ENCODE data around the gene ITPR2.
"Not testable (repeated sequence)": the region's sequence is repeated elsewhere in the genome, so short reads cannot be mapped to it uniquely, and the experiment has no call there.

ITPR2 gene

GRCh38 chr12:26327975-26328644 is 504.9 kb downstream of the ITPR2 start:
- DNase-seq: no peak

DNA sequence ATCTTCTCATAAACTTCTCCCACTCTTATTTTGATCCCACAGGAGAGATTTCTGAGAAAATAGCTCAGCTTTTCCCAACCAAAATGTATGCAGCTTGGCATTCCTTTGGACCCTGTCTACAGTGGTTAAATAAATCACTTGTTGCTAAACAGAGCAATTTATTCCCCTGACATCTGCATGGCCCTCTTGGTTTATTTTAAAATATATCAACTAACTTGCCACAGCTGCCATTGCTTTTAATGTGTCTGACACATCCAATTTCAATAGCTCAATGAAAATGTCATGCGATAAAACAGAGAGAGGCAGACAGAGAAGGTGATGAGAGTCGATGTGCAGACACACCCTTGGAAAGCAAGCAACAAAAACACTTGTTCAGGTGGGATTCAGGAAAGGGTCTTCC is 509.3 kb downstream of the ITPR2 start:
- DNase-seq: no peak

GRCh38 chr12:26319511-26319910 is 513.5 kb downstream of the ITPR2 start:
- no peak for DNase-seq

DNA sequence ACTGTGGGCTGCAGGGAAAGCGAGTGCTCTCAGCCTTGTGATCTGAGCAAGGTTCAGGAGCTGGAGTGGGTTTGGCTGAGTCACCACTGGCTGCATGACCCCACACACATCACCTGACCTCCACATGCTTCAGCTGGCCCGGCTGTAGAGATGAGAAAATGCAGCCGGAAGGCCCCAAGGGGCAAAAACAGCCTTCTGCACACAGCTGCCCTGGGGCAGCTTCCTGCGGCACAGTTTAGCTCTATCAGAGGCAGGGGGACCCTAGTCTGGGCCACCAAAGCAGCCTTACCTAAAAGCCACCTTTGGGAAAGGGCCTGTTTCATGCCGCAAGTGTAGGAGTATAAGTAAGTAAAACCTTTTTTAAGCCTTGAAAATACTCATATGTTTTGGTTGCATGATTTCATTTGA is 514.3 kb downstream of the ITPR2 start:
- DNase-seq: no peak

GRCh38 chr12:26317942-26318575 is 514.9 kb downstream of the ITPR2 start:
- peak; percentile 2 for DNase-seq

- not testable (repeated sequence) for DNase-seq
Measured at GRCh38 chr12:26314103-26314502, 518.9 kb downstream of the ITPR2 start.

DNA sequence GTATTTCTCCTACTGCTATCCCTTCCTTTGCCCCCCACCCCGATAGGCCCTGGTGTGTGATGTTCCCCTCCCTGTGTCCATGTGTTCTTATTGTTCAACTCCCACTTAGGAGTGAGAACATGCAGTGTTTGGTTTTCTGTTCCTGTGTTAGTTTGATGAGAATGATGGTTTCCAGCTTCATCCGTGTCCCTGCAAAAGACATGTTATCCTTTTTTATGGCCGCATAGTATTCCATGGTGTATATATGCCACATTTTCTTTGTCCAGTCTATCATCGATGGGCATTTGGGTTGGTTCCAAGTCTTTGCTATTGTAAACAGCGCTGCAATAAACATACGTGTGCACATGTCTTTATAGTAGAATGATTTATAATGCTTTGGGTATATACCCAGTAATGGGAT is 522.5 kb downstream of the ITPR2 start:
- DNase-seq: not testable (repeated sequence)

DNA sequence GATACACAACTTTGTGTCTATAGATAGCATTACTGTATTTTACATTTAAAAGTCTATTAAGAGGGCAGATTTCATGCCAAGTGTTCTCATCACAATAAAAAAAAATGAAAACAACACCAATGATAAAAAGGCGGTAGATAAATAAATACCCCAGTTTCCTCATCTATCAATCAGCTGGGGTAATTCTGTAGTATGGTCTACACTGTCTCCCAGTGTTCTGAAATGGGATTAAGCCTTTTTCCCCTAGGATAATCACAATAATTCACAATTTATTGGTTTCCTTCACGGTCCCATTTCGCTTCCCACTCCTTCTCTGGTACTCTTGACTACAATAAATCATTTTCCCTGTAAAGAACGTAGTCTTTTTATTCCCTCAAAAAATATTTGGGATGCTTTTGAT is 523.4 kb downstream of the ITPR2 start:
- no peak for DNase-seq

DNA sequence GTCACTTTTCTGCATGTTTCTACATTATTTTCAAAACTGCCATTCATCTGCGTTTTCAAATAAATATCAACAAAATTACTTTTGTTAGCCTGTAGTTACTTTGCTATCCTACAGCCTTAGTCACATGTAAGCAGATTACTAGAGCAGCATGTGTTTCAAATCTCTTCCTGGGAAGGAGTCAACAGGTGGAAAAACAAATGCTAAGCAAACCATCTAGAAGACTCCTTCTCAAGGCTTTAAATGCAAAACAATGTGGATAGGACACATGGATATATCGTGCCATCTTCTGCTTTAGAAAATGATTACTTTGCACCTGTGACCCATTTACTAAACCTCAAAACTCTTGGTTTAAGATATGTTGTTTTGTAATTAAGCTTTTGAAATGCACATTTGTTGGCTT is 528.7 kb downstream of the ITPR2 start:
- DNase-seq: no peak

DNA sequence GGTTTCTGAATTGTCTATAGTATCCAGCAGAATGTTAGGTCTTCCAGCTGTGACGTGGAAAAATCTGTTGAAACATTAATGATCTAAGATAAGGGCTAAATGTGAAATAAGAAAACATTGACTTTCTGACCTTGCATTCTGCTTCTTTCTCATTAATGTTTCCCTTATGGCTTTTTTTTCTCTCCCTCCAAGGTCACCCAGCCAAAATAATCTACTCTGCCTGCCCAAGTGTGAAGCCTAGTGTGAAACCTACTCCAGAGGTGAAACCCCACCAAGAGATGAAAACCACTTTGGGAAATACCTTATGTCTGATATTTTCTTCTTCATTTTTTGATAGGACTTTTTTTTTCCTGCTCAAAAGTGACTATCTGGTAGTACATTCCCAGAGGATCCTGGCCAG is 529.6 kb downstream of the ITPR2 start:
- no peak for DNase-seq

- DNase-seq: no peak
Measured at GRCh38 chr12:26302776-26303175, 530.2 kb downstream of the ITPR2 start.

DNA sequence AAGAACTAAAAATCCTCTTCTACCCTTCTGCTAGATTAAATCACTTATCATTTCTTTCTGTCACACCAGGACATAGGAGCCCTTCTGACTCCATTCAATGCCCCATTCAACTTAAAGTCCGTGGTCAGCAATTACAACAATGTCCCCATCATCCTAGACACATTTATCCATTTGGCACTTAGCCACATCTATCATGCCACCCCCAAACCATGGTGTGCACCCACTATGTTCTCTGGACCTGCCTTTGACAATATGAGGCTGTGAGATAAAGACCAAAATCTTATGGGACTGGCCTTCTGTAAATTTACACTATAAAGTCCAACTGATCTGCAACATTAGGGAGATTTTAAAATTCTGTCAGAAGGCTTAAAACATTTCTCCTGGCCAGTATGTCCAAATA is 533.2 kb downstream of the ITPR2 start:
- no peak for DNase-seq

DNA sequence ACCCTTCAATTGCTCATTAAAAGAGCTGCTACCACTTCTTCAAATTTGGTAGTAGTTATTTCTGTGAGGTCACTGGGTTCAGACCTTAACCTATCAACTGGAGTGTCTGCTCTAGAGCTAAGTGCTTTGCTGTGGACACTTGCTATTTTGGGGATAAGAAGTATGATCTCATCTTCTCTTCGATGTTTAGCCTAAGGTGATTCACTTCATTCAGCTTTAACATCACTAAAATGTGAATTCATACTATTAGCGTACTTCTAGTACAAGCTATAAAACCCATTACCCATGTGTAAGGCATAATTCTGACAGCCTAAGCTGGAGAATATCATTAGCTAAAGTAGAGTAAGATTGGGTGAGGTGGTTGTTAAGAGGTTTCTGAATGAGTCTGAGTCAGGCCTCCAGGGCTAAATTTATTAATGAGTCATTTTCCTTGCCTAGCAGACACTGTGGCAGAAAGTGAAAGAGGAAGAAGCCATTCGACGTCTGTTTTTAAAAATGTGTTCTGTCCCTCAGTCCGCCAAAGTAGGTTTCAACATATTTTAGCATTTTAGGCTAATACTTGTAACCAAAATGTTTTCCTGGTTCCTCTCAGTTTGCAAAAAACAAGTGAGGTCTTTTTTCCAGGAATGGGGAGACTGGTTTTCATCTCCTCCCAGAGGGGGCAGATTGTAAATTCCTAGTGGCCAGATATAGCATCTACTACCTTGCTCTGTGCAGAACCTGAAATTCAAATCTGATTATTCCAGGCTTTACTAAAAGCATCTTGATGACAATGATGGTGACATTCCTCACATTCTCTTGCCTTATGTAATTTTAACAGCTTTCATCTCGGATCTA is 534.0 kb downstream of the ITPR2 start:
- DNase-seq: no peak

GRCh38 chr12:26297396-26298070 is 535.5 kb downstream of the ITPR2 start:
- DNase-seq: no peak

- DNase-seq: no peak
Measured at GRCh38 chr12:26295001-26295400, 538.0 kb downstream of the ITPR2 start.

DNA sequence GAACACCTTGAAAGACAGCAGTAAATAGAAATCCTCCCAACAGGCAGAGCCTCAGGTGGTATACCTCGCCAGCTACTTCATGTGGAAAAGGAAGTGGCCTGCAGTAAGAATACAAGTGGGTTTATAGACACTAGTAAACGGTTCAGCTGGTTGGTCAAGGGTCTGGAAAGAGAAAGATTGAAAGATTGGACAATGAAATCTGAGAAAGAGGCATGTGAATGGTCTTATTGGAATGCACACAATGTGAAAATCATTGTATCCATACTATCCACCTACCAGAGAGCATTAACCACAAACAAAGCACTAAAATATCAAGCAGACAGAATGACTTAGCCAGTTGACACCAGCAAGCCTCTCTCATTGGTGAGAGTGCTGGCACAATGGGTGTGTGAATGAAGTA is 539.4 kb downstream of the ITPR2 start:
- DNase-seq: no peak

DNA sequence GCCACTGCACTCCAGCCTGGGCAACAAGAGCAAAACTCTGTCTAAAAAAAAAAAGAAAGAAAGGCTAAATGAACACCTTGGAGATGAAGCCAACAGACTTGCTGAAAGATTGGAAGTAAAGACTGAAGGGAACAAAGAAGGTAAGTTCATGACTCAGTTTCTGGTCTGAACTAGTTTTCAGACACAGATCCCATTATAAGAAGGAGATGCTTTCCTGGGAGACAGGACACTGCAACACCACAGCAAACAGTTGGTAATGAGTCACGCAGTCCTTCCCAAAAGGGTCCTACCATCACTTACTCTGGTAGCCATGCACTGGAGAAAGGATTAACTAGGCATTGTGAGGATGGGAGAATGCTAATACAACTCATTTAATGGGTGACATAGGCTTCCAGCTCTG is 540.4 kb downstream of the ITPR2 start:
- DNase-seq: no peak

DNA sequence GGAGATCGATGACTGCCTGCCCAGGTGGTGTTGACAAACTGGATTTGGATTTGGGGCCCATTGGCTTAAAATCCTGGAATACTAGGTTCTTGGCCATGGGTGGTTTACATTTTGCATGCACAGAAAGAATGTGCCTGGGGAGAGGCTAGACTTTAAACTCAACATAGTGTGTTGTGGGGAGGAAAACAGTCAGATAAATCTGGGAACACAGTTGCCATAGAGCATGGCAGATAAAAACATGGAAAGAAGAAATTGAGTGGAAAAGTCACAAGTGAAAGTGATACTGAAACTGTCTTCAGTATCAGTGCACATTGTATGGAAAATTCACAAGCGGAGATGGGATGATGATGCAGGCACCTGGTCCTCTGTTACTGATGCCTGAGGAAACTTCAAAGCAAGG is 542.4 kb downstream of the ITPR2 start:
- DNase-seq: no peak

DNA sequence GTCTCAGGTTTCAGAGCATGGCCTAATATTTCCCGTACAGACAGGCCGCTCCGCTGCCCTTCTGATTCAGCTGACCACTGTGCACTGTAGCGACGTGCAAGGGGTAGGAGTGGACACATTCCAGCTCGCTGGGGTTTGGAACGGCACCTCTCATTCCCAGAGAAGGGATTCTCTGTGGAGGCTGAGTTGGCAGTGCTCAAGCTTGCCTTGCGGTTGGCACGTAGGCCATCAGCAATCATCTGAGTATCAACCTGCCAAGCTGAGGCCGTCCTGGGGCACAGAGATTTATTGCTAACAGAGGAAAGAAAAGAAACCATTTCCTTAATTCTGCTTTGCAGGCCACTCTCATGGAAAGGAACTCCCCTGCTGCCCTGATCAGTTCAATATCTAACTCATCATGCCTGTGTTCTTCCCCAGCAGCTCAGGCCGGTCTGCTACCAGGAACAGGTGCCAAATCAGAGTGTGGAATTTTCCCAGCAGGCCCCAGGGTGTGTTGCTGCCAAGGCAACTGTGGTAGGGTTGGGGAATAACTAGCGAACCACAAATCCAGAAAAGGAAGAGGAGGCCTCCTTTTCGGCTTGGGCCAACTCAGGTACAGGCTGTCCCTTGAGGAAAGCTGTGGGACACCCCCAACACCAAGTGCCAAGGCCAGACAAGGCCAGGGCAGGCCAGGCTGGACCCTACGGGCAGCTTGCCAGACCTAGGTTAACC is 545.2 kb downstream of the ITPR2 start:
- no peak for DNase-seq
